22Rv1 (cell line): ENCODE results near the gene CTNNA3.

Source experiments
- CTCF ChIP-seq: fragments of 450-650 bp; IDR thresholded peaks from 2 replicates; pipeline ENCODE4 v1.5.1; 2017; ENCODE audit warnings: mild to moderate bottlenecking
- ZFX ChIP-seq: fragments of 450-650 bp; IDR thresholded peaks from 2 replicates; pipeline ENCODE4 v1.6.1; 2017; ENCODE audit warnings: antibody characterized with exemption, borderline replicate concordance

DNA sequence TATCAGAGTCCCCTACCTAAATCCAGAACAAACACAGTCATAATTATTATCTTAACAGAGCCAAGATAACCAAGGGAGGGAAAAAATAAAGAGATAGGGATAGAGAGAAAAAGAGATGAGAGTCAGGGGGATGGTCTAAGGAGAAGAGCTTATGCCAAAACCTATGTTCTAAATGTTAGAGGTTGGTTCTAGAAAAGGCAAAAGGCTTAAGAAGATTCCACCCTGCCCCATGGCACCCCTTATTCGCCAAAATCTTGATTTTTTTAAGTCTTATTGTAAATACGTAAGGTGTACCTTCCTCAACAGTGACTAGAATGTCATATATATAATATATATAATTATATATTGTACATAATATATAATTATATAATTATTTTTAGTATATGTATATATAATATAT, 29.6 kb upstream of the CTNNA3 start:
- TF ChIP-seq CTCF (no peak), ZFX (no peak)
